ENCODE measurements around the gene STAC. TPM values are rescaled to one million over a fixed set of nuclear protein-coding genes. Genes with fewer than 3 reads are reported as not detected.

Gene STAC
- total and polyA plus RNA-seq, 5 donors = 0.27 to 0.31 TPM; not detected in 3

GRCh38 chr3:36597422-36597821, 217.1 kb downstream of the STAC start:
- intact Hi-C loops (cut with DNase I) = no loop called here
- Histone ChIP-seq H3K27ac (ENCODE audit: low read length) (no peak overlapping the region), H3K27me3 (ENCODE audit: control insufficient read depth, insufficient read depth) (peaks cover 2% of the 10 kb centered on the region), H3K9me3 (ENCODE audit: control insufficient read depth, low read length) (no peaks in the 10 kb centered on the region), H3K4me1 (ENCODE audit: control insufficient read depth, insufficient read depth, low read length) (no peaks in the 10 kb centered on the region), H3K4me3 (ENCODE audit: low read length) (no peak overlapping the region)
- WGBS = 73% methylated on average over 2 of the region's 2 CpGs
- DNase-seq = no peak
- no peak for ATAC-seq
